ENCODE measurements around the gene RHBDD2. TPM values are rescaled to one million over a fixed set of nuclear protein-coding genes. Genes with fewer than 3 reads are reported as not detected.
"Not testable (repeated sequence)": the region's sequence is repeated elsewhere in the genome, so short reads cannot be mapped to it uniquely, and the experiment has no call there.

Gene RHBDD2
- 27.4 and 27.5 TPM in 2 replicates for total RNA-seq

DNA sequence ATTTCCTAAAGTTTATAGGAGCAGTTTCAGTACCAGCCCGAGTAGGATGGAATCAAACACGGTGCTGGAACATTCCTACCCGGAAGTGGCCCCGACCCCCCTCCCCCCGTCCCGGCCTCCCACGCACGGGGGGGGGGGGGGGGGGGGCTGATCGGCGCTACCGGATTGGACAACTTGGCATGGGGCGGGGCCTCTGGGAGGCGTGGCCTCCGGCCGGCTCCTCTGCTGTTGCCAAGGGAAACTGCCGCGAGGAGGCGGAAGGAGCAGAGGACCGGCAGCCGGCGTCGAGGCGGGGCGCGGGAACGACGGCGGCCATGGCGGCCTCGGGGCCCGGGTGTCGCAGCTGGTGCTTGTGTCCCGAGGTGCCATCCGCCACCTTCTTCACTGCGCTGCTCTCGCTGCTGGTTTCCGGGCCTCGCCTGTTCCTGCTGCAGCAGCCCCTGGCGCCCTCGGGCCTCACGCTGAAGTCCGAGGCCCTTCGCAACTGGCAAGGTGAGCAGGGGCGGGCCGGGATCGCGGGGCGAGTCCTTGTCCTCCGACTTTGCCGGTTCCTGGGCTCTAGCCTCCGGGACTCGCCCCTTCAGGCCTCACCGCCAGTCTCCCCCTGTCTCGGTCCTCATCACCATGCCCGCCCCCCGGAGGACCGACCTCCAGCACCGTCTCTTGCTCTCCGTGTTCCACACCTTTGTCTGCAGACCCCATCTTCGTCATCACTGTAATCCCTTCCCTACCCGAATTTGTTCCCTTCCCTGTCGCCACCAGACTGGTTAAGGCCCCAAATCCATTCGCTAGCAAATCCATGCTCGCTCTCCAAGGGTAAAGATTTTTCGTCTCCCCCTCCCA lies at the start of gene RHBDD2:
Gene RHBDD2, plus strand, starts transcription at position 266 of the 843 bp plus-strand sequence. Its CDS starts 49 bp downstream, at position 315.
- Histone ChIP-seq H2AFZ (ENCODE audit: low read length) (peak within 1 kb of the TSS; percentile 91), H3K4me2 (ENCODE audit: insufficient read depth, low read length) (peak within 1 kb of the TSS; percentile 98), H3K27ac (ENCODE audit: low read depth, low read length) (peak within 1 kb of the TSS; percentile 83), H3K4me3 (ENCODE audit: insufficient read depth, low read length) (peak within 1 kb of the TSS; percentile 97), H3K36me3 (ENCODE audit: insufficient read depth, low read length) (peaks cover 30% of the 10 kb centered on the region), H4K20me1 (ENCODE audit: insufficient read depth, low read length) (peaks cover 12% of the 10 kb centered on the region), H3K9me3 (ENCODE audit: low read depth, low read length) (no peaks in the 10 kb centered on the region), H3K79me2 (ENCODE audit: insufficient read depth, low read length) (peaks cover 34% of the 10 kb centered on the region), H3K4me1 (ENCODE audit: insufficient read depth, low read length) (peaks cover 18% of the 10 kb centered on the region), H3K27me3 (ENCODE audit: insufficient read depth, low read length) (no peaks in the 10 kb centered on the region)
- TF ChIP-seq, protein P1, sequence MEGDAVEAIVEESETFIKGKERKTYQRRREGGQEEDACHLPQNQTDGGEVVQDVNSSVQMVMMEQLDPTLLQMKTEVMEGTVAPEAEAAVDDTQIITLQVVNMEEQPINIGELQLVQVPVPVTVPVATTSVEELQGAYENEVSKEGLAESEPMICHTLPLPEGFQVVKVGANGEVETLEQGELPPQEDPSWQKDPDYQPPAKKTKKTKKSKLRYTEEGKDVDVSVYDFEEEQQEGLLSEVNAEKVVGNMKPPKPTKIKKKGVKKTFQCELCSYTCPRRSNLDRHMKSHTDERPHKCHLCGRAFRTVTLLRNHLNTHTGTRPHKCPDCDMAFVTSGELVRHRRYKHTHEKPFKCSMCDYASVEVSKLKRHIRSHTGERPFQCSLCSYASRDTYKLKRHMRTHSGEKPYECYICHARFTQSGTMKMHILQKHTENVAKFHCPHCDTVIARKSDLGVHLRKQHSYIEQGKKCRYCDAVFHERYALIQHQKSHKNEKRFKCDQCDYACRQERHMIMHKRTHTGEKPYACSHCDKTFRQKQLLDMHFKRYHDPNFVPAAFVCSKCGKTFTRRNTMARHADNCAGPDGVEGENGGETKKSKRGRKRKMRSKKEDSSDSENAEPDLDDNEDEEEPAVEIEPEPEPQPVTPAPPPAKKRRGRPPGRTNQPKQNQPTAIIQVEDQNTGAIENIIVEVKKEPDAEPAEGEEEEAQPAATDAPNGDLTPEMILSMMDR (IDR thresholded peaks at IDR 0.05; ENCODE audit: extremely low read depth, low read depth, low read length): no peak
- peak; percentile 99 for DNase-seq (ENCODE audit: insufficient read length, low spot score, missing footprints)

GRCh38 chr7:75829656-75830055 lies 49.2 kb upstream of the RHBDD2 start:
- H4K20me1 ChIP-seq (ENCODE audit: insufficient read depth, low read length): not testable (repeated sequence)

GRCh38 chr7:75830978-75831377 lies 47.9 kb upstream of the RHBDD2 start:
- H3K36me3 ChIP-seq (ENCODE audit: insufficient read depth, low read length): no peaks in the 10 kb centered on the region
- H3K4me3 ChIP-seq (ENCODE audit: insufficient read depth, low read length): no peak overlapping the region
- peaks cover 2% of the 10 kb centered on the region for H3K4me1 ChIP-seq (ENCODE audit: insufficient read depth, low read length)
- no peak overlapping the region for H3K4me2 ChIP-seq (ENCODE audit: insufficient read depth, low read length)
- H3K27me3 ChIP-seq (ENCODE audit: insufficient read depth, low read length): peaks cover 3% of the 10 kb centered on the region
- H3K27ac ChIP-seq (ENCODE audit: low read depth, low read length): no peak overlapping the region
- no peaks in the 10 kb centered on the region for H3K79me2 ChIP-seq (ENCODE audit: insufficient read depth, low read length)
- TF ChIP-seq, protein P1 (IDR thresholded peaks at IDR 0.05; ENCODE audit: extremely low read depth, low read depth, low read length): no peak
- H3K9me3 ChIP-seq (ENCODE audit: low read depth, low read length): no peaks in the 10 kb centered on the region
- no peaks in the 10 kb centered on the region for H4K20me1 ChIP-seq (ENCODE audit: insufficient read depth, low read length)
- no peak for DNase-seq (ENCODE audit: insufficient read length, low spot score, missing footprints)
- H2AFZ ChIP-seq (ENCODE audit: low read length): no peak overlapping the region

More at GRCh38 chr7:75829656-75830055, 49.2 kb upstream of the RHBDD2 start:
- H3K4me1 ChIP-seq (ENCODE audit: insufficient read depth, low read length); H3K9me3 ChIP-seq (ENCODE audit: low read depth, low read length); H3K36me3 ChIP-seq (ENCODE audit: insufficient read depth, low read length); DNase-seq (ENCODE audit: insufficient read length, low spot score, missing footprints); H3K27ac ChIP-seq (ENCODE audit: low read depth, low read length); H3K79me2 ChIP-seq (ENCODE audit: insufficient read depth, low read length); H2AFZ ChIP-seq (ENCODE audit: low read length); H3K27me3 ChIP-seq (ENCODE audit: insufficient read depth, low read length); H3K4me2 ChIP-seq (ENCODE audit: insufficient read depth, low read length); H3K4me3 ChIP-seq (ENCODE audit: insufficient read depth, low read length): not testable (repeated sequence)

GRCh38 chr7:75833662-75834061 lies 45.2 kb upstream of the RHBDD2 start:
- not testable (repeated sequence) for H3K4me1 ChIP-seq (ENCODE audit: insufficient read depth, low read length); H3K36me3 ChIP-seq (ENCODE audit: insufficient read depth, low read length); H3K4me3 ChIP-seq (ENCODE audit: insufficient read depth, low read length); H3K27ac ChIP-seq (ENCODE audit: low read depth, low read length); H2AFZ ChIP-seq (ENCODE audit: low read length); H4K20me1 ChIP-seq (ENCODE audit: insufficient read depth, low read length); H3K79me2 ChIP-seq (ENCODE audit: insufficient read depth, low read length); H3K9me3 ChIP-seq (ENCODE audit: low read depth, low read length); DNase-seq (ENCODE audit: insufficient read length, low spot score, missing footprints); H3K4me2 ChIP-seq (ENCODE audit: insufficient read depth, low read length); H3K27me3 ChIP-seq (ENCODE audit: insufficient read depth, low read length)
